Muscle of arm (tissue), 12 donors: ENCODE data around the gene DTNA. TPM values are rescaled to one million over a fixed set of nuclear protein-coding genes. Genes with fewer than 3 reads are reported as not detected.
"Not testable (repeated sequence)": the region's sequence is repeated elsewhere in the genome, so short reads cannot be mapped to it uniquely, and the experiment has no call there.

Experiments
- DNase-seq: peaks from one replicate; pipeline ENCODE4 v3.0.0-alpha.2; 2013
- polyA plus RNA-seq, 12 donors: library from polyadenylated mRNA; unstranded; fragments of 120-200 nt; gene quantifications; one replicate each; pipeline ENCODE4 v1.2.1, GENCODE V29; 2013; ENCODE audit not compliant: insufficient read length in 12 of 12

The DTNA gene
- polyA plus RNA-seq, 12 donors, result 28.2 to 129 (median 105) TPM; not detected in 1

- DNase-seq, result no peak
Observed at GRCh38 chr18:34890486-34891085, 180.5 kb downstream of the DTNA start.

- DNase-seq, result no peak
Observed at GRCh38 chr18:34892379-34892778, 182.3 kb downstream of the DTNA start.

GRCh38 chr18:34893239-34893638, 183.1 kb downstream of the DTNA start:
- no peak for DNase-seq

- DNase-seq, result no peak
Observed at GRCh38 chr18:34901299-34901698, 191.2 kb downstream of the DTNA start.

- DNase-seq, result no peak
Observed at GRCh38 chr18:34904994-34905393, 194.9 kb downstream of the DTNA start.

GRCh38 chr18:34906985-34907384, 196.9 kb downstream of the DTNA start:
- not testable (repeated sequence) for DNase-seq

GRCh38 chr18:34909637-34910364, 199.7 kb downstream of the DTNA start:
- no peak for DNase-seq

- no peak for DNase-seq
Observed at GRCh38 chr18:34911081-34911480, 201.0 kb downstream of the DTNA start.

GRCh38 chr18:34911661-34912384, 201.7 kb downstream of the DTNA start:
- DNase-seq, result peak; percentile 81

GRCh38 chr18:34913837-34914661, 204.0 kb downstream of the DTNA start:
- DNase-seq, result no peak

- DNase-seq, result no peak
Observed at GRCh38 chr18:34915046-34915445, 204.9 kb downstream of the DTNA start.

GRCh38 chr18:34916539-34916938, 206.4 kb downstream of the DTNA start:
- not testable (repeated sequence) for DNase-seq

- DNase-seq, result no peak
Observed at GRCh38 chr18:34918856-34919255, 208.8 kb downstream of the DTNA start.

- DNase-seq, result no peak
Observed at GRCh38 chr18:34921226-34921625, 211.1 kb downstream of the DTNA start.

GRCh38 chr18:34921811-34922385, 211.8 kb downstream of the DTNA start:
- no peak for DNase-seq

- DNase-seq, result not testable (repeated sequence)
Observed at GRCh38 chr18:34922594-34922993, 212.5 kb downstream of the DTNA start.

- DNase-seq, result no peak
Observed at GRCh38 chr18:34923911-34924310, 213.8 kb downstream of the DTNA start.

GRCh38 chr18:34926683-34927082, 216.6 kb downstream of the DTNA start:
- DNase-seq, result no peak

GRCh38 chr18:34928088-34928753, 218.1 kb downstream of the DTNA start:
- no peak for DNase-seq

GRCh38 chr18:34928754-34929335, 218.7 kb downstream of the DTNA start:
- no peak for DNase-seq

- DNase-seq, result no peak
Observed at GRCh38 chr18:34929336-34929780, 219.3 kb downstream of the DTNA start.
